CD14-positive monocyte (primary cell): ENCODE results near the gene STARD7. TPM values are rescaled to one million over a fixed set of nuclear protein-coding genes. Genes with fewer than 3 reads are reported as not detected.

Experiments
- DNase-seq, 3 donors: peaks; one replicate each; pipeline ENCODE4 v3.0.0-alpha.2; 2011 to 2022
- H2AFZ ChIP-seq: 2 replicates; pipeline ENCODE4 v1.6.0; 2012; ENCODE audit warnings: mild to moderate bottlenecking, low read depth, low read length, inconsistent platforms; ENCODE audit not compliant: insufficient read depth, poor library complexity, severe bottlenecking
- H3K27ac ChIP-seq, 2 donors: 1 replicate in 1 of 2; 2 replicates in 1 of 2; pipeline ENCODE4 v1.5.1; 2012 to 2013; ENCODE audit warnings: low read length in 2 of 2, control low read depth in 1 of 2, inconsistent platforms in 1 of 2, low read depth in 1 of 2, mild to moderate bottlenecking in 1 of 2
- H3K27me3 ChIP-seq, 2 donors: one replicate each; pipeline versions ENCODE4 v1.6.0 to v1.6.1; 2011 to 2013; ENCODE audit warnings: low read length in 2 of 2; ENCODE audit not compliant: control insufficient read depth in 2 of 2, insufficient read depth in 2 of 2
- H3K36me3 ChIP-seq, 2 donors: replicated peaks in 1 of 2; 1 replicate in 1 of 2; 2 replicates in 1 of 2; pipeline versions ENCODE4 v1.5.1 to v1.6.1; 2012 to 2013; ENCODE audit warnings: low read length in 2 of 2, control low read depth in 1 of 2, inconsistent platforms in 1 of 2, mild to moderate bottlenecking in 1 of 2; ENCODE audit not compliant: insufficient read depth in 2 of 2, control insufficient read depth in 1 of 2
- H3K4me1 ChIP-seq, 2 donors: 1 replicate in 1 of 2; 2 replicates in 1 of 2; pipeline versions ENCODE4 v1.5.1 to v1.6.1; 2012 to 2013; ENCODE audit warnings: low read length in 2 of 2, control low read depth in 1 of 2, inconsistent platforms in 1 of 2, mild to moderate bottlenecking in 1 of 2, moderate library complexity in 1 of 2; ENCODE audit not compliant: insufficient read depth in 2 of 2, control insufficient read depth in 1 of 2
- H3K4me2 ChIP-seq: replicated peaks from 2 replicates; pipeline ENCODE3; 2012; ENCODE audit warnings: low read length, moderate library complexity, mild to moderate bottlenecking; ENCODE audit not compliant: poor library complexity, severe bottlenecking; ENCODE audit errors: extremely low read depth
- H3K4me3 ChIP-seq, 3 experiments: fragments of 200-600 bp in 1 of 3; sonication (generic) in 1 of 3; replicated peaks in 1 of 3; 1 replicate in 2 of 3; 2 replicates in 1 of 3; pipeline ENCODE4 v1.5.1; 2011 to 2013; ENCODE audit warnings: low read length in 3 of 3, mild to moderate bottlenecking in 3 of 3, control low read depth in 2 of 3, low read depth in 2 of 3, inconsistent platforms in 1 of 3, moderate library complexity in 1 of 3
- H3K79me2 ChIP-seq: 2 replicates; pipeline ENCODE4 v1.6.0; 2012; ENCODE audit warnings: mild to moderate bottlenecking, control low read depth, inconsistent platforms, low read length, moderate library complexity; ENCODE audit not compliant: insufficient read depth
- H3K9ac ChIP-seq: 2 replicates; pipeline ENCODE4 v1.6.0; 2017; ENCODE audit warnings: low read length, mild to moderate bottlenecking; ENCODE audit not compliant: insufficient read depth, poor library complexity, severe bottlenecking
- H3K9me3 ChIP-seq, 2 donors: replicated peaks in 1 of 2; 1 replicate in 1 of 2; 2 replicates in 1 of 2; pipeline versions ENCODE4 v1.5.1 to v1.6.1; 2012 to 2013; ENCODE audit warnings: low read length in 2 of 2, control low read depth in 1 of 2; ENCODE audit not compliant: control insufficient read depth in 1 of 2, insufficient read depth in 1 of 2
- H4K20me1 ChIP-seq: 2 replicates; pipeline ENCODE4 v1.6.0; 2012; ENCODE audit warnings: mild to moderate bottlenecking, low read length, control low read depth, moderate library complexity; ENCODE audit not compliant: insufficient read depth
- H3K27ac Mint-ChIP-seq, 7 donors: one replicate each; pipeline ENCODE4 v1.8.0; 2020; ENCODE audit warnings: mild to moderate bottlenecking in 7 of 7, mixed read lengths in 7 of 7, moderate library complexity in 6 of 7, inconsistent platforms in 2 of 7
- H3K27me3 Mint-ChIP-seq, 3 donors: one replicate each; pipeline ENCODE4 v1.8.0; 2021 to 2022; ENCODE audit warnings: low read depth in 3 of 3, mild to moderate bottlenecking in 3 of 3, mixed read lengths in 3 of 3, moderate library complexity in 3 of 3, inconsistent platforms in 1 of 3
- H3K36me3 Mint-ChIP-seq, 2 donors: one replicate each; pipeline ENCODE4 v1.8.0; 2020; ENCODE audit warnings: mixed read lengths in 2 of 2, inconsistent platforms in 1 of 2, mild to moderate bottlenecking in 1 of 2
- H3K4me1 Mint-ChIP-seq: one replicate; pipeline ENCODE4 v1.8.0; 2020; ENCODE audit warnings: mild to moderate bottlenecking, mixed read lengths
- H3K4me3 Mint-ChIP-seq, 2 donors: one replicate each; pipeline ENCODE4 v1.8.0; 2020; ENCODE audit warnings: mild to moderate bottlenecking in 2 of 2, mixed read lengths in 2 of 2, moderate library complexity in 1 of 2
- H3K9me3 Mint-ChIP-seq, 7 donors: one replicate each; pipeline ENCODE4 v1.8.0; 2020 to 2022; ENCODE audit warnings: mixed read lengths in 7 of 7, mild to moderate bottlenecking in 6 of 7, moderate library complexity in 6 of 7, inconsistent platforms in 2 of 7
- CTCF ChIP-seq: fragments of 200-600 bp; IDR thresholded peaks from one replicate; pipeline ENCODE4 v1.8.0; 2022; ENCODE audit warnings: antibody characterized with exemption, mild to moderate bottlenecking
- WGBS: methylation state at CpG from one replicate; pipeline ENCODE4 v1.1.5; 2013; ENCODE audit warnings: missing lambda C conversion rate; ENCODE audit not compliant: insufficient coverage; 5-methylcytosine and 5-hydroxymethylcytosine counted together
- intact Hi-C, 2 donors: fragments of 100-400 bp; cut with micrococcal nuclease; formaldehyde crosslinking; loops; one replicate each; pipeline versions ENCODE4 v1.15.0 to v1.15.1; 2023
- polyA plus RNA-seq, 3 donors: library from polyadenylated mRNA; depleted of rRNA in 1 of 3; unstranded in 2 of 3; stranded (reverse) in 1 of 3; fragments of 300-500 nt in 2 of 3; fragments of >200 nt in 1 of 3; fragmentation: Illumina TruSeq in 2 of 3; gene quantifications; 1 replicate in 2 of 3; 2 replicates in 1 of 3; pipeline ENCODE4 v1.2.3, GENCODE V29; 2012 to 2021

Gene STARD7
- polyA plus RNA-seq, 3 donors, result 38.0 to 179 (median 172) TPM

- H3K27me3 ChIP-seq, result no peaks in the 10 kb centered on the region
- peak overlapping the region in 1 of 2 donors; percentile 11 for H3K27ac ChIP-seq
- Mint-ChIP-seq H3K27me3 (no peaks in the 10 kb centered on the region), H3K27ac (peak overlapping the region in 1 of 7 donors; percentile 39), H3K4me3 (no peak overlapping the region), H3K36me3 (peaks cover 49 to 64% of the 10 kb centered on the region in 2 donors), H3K9me3 (peaks cover 0 to 2% (median 0%) of the 10 kb centered on the region in 7 donors), H3K4me1 (peaks cover 3% of the 10 kb centered on the region)
- no peak for DNase-seq
- 94% methylated on average over 3 of the region's 8 CpGs for WGBS
- no peaks in the 10 kb centered on the region for H3K79me2 ChIP-seq
- H3K9me3 ChIP-seq, result no peaks in the 10 kb centered on the region
- intact Hi-C loops, result no loop called here
- H2AFZ ChIP-seq, result no peak overlapping the region
- no peak overlapping the region for H3K4me3 ChIP-seq
- no peak overlapping the region for H3K4me2 ChIP-seq
- TF ChIP-seq CTCF, result no peak
- no peaks in the 10 kb centered on the region for H3K4me1 ChIP-seq
- peaks cover 21% of the 10 kb centered on the region for H4K20me1 ChIP-seq
- H3K36me3 ChIP-seq, result peaks cover 48 to 64% of the 10 kb centered on the region in 2 donors
- no peak overlapping the region for H3K9ac ChIP-seq
These were observed 23.6 kb downstream of the STARD7 start for GRCh38 chr2:96184989-96185388.

GRCh38 chr2:96184188-96184587, 24.4 kb downstream of the STARD7 start:
- Histone ChIP-seq H3K9ac (no peak overlapping the region), H3K9me3 (no peaks in the 10 kb centered on the region), H4K20me1 (peaks cover 20% of the 10 kb centered on the region), H3K4me1 (no peaks in the 10 kb centered on the region), H3K79me2 (no peaks in the 10 kb centered on the region), H3K4me3 (no peak overlapping the region), H2AFZ (no peak overlapping the region), H3K27me3 (no peaks in the 10 kb centered on the region), H3K4me2 (no peak overlapping the region), H3K36me3 (peaks cover 40 to 56% of the 10 kb centered on the region in 2 donors), H3K27ac (peak overlapping the region in 1 of 2 donors; percentile 20)
- intact Hi-C loops, result no loop called here
- no peak for DNase-seq
- no peak for TF ChIP-seq CTCF
- H3K4me3 Mint-ChIP-seq, result no peak overlapping the region
- peaks cover 0 to 2% (median 0%) of the 10 kb centered on the region in 7 donors for H3K9me3 Mint-ChIP-seq
- H3K27ac Mint-ChIP-seq, result peak overlapping the region in 4 of 7 donors; percentile 13 to 36 (median 30)
- peaks cover 42 to 58% of the 10 kb centered on the region in 2 donors for H3K36me3 Mint-ChIP-seq
- H3K27me3 Mint-ChIP-seq, result no peaks in the 10 kb centered on the region
- H3K4me1 Mint-ChIP-seq, result peaks cover 3% of the 10 kb centered on the region
- 96% methylated on average over 7 of the region's 8 CpGs for WGBS
